ENCODE results near the gene LRRC61.
"Not testable (repeated sequence)": the region's sequence is repeated elsewhere in the genome, so short reads cannot be mapped to it uniquely, and the experiment has no call there.

LRRC61 gene

GRCh38 chr7:150322833-150323681 lies at the start of gene LRRC61, which contains the start of gene ACTR3C:
LRRC61 (plus strand) TSS chr7:150323355; CDS start chr7:150336862, 13,507 bp downstream.
ACTR3C (minus strand) TSS chr7:150323545; CDS start chr7:150295296, 28,249 bp downstream.
- peak; percentile 51 for DNase-seq

GRCh38 chr7:150276132-150276695 lies 46.9 kb upstream of the LRRC61 start:
- not testable (repeated sequence) for DNase-seq

GRCh38 chr7:150278383-150278782 lies 44.8 kb upstream of the LRRC61 start:
- DNase-seq: not testable (repeated sequence)

GRCh38 chr7:150281681-150282403 lies 41.3 kb upstream of the LRRC61 start:
- not testable (repeated sequence) for DNase-seq

GRCh38 chr7:150283111-150283510 lies 40.0 kb upstream of the LRRC61 start:
- not testable (repeated sequence) for DNase-seq

GRCh38 chr7:150283608-150284007 lies 39.5 kb upstream of the LRRC61 start:
- not testable (repeated sequence) for DNase-seq

GRCh38 chr7:150285849-150286754 lies 37.1 kb upstream of the LRRC61 start:
- not testable (repeated sequence) for DNase-seq

- not testable (repeated sequence) for DNase-seq
These were observed 35.3 kb upstream of the LRRC61 start for GRCh38 chr7:150287815-150288214.

GRCh38 chr7:150288816-150289215 lies 34.3 kb upstream of the LRRC61 start:
- not testable (repeated sequence) for DNase-seq

- not testable (repeated sequence) for DNase-seq
These were observed 32.8 kb upstream of the LRRC61 start for GRCh38 chr7:150290317-150290716.

- DNase-seq: not testable (repeated sequence)
These were observed 28.1 kb upstream of the LRRC61 start for GRCh38 chr7:150295027-150295426.

GRCh38 chr7:150295614-150296013 lies 27.5 kb upstream of the LRRC61 start:
- DNase-seq: not testable (repeated sequence)

GRCh38 chr7:150296802-150297201 lies 26.4 kb upstream of the LRRC61 start:
- DNase-seq: not testable (repeated sequence)

- not testable (repeated sequence) for DNase-seq
These were observed 25.2 kb upstream of the LRRC61 start for GRCh38 chr7:150297978-150298377.

GRCh38 chr7:150302908-150303310 lies 20.2 kb upstream of the LRRC61 start:
- DNase-seq: not testable (repeated sequence)

- DNase-seq: not testable (repeated sequence)
These were observed 18.5 kb upstream of the LRRC61 start for GRCh38 chr7:150304499-150305258.

- DNase-seq: not testable (repeated sequence)
These were observed 17.8 kb upstream of the LRRC61 start for GRCh38 chr7:150305259-150305902.

GRCh38 chr7:150305903-150306284 lies 17.3 kb upstream of the LRRC61 start:
- DNase-seq: not testable (repeated sequence)

- not testable (repeated sequence) for DNase-seq
These were observed 16.8 kb upstream of the LRRC61 start for GRCh38 chr7:150306377-150306776.

GRCh38 chr7:150307129-150307528 lies 16.0 kb upstream of the LRRC61 start:
- DNase-seq: no peak

GRCh38 chr7:150307904-150308303 lies 15.3 kb upstream of the LRRC61 start:
- DNase-seq: no peak
